SHP77 treated with DMSO at 0.1 percent for 48 hours (cell line): ENCODE results near the gene SNX13.

ENCODE experiments used
- DNase-seq: peaks from one replicate; lab custom pipeline; 2025; lab: John Stamatoyannopoulos, UW

The SNX13 gene

DNA sequence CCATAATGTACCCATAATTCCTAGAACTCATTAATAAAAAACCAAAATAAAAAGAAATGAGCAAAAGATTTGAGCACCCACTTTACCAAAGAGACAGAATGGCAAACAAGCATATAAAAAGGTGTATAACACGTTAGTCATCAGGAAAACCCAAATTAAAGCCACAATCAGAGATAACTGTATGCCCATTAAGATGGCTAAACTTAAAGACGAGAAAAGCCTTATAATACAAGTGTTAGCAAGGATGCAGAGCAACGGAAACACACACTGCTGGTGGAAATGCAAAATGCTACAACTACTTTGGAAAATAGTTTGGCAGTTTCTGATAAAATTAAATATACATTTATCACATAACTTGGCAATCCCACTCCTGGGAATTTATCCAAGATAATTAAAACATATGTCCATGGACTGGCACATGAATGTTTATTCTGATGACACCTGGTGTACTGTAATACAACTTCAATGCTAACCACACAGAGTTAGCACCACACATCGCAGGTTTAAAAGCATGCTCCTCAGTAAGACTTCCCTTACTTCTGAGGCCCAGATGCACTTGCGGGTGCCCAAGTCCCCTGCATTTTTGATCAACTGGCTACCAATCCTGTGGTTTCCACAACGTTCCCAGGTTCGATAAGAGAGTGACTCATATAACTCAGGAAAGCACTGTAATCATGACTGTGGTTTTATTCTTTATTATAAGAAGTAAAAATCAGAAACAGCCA is 158.6 kb downstream of the SNX13 start:
- no peak for DNase-seq

DNA sequence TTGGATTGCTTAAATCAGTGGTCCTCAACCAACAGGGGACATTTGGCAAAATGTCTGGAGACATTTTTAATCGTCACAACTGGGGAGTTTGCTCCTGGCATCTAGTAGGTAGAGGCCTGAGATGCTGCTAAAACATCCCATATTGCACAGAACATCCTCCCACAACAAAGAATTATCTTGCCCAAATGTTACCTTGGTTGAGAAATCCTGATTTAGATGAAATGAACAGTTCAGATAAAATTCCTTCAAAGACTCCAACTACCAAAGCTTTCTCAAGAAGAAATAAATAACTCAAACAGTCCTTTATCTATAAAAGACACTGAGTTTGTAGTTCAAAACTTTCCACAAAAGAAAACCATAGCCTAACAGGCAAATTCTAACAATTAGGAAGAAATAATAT is 160.9 kb downstream of the SNX13 start:
- no peak for DNase-seq

DNA sequence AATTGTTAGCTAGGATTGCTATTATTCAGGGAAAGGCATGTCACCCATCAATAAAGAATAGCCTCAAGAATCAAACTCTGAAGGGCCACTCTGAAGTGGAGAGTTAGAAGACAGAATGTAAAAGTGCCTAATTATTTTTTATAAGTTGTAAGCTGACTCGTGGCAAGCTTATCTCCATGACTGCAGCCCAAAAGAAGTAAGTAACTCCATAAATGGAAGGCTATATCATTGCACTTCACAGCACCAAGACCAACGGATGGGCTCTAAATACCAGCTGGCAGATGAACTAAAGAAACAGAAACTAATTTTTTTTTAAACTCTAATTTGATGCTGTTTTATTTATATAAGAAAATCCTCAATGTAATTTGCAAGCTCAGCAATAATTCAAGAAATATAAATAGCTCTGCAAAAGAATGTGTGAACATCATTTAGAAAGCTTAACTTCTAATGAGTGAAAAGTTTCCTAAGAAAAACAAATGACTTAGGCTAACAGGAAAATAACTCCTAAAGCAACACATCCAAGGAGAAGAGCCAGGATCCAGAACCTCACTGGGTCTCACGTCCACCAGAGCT is 165.5 kb downstream of the SNX13 start:
- DNase-seq = no peak

DNA sequence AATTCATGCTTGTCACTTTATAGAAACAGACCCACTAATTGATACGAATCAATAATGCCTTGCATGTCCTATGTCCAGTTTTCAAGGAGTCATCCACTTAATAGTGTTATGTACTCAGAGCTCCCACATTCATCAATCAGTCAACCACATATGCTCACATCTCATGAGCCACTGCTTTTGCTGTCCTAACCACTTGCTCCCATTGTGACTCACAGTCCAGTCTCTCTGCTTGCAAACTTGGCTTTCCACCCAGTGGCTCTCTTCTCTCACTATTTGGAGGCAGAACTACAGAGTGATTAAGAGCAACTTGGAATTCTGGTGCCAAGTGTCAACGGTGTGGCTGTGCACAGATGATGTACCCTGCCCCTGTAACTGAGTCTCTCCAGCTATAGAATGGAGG is 166.0 kb downstream of the SNX13 start:
- no peak for DNase-seq

DNA sequence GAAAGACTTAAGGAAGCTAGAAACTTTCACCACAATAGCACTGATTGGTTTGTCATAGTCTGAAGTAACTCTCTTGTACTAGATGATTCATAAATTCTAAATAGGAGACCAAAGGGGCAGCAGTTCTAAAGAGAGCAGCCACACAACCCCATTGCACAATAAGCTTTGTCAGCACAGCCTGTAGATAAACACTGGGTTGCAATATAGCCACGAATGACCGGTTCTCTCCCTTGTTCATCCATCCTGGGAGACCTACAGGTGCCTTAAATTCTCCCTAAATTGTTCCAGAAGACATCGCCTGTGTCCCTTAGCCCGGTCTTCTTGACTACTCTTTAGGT is 167.0 kb downstream of the SNX13 start:
- no peak for DNase-seq

DNA sequence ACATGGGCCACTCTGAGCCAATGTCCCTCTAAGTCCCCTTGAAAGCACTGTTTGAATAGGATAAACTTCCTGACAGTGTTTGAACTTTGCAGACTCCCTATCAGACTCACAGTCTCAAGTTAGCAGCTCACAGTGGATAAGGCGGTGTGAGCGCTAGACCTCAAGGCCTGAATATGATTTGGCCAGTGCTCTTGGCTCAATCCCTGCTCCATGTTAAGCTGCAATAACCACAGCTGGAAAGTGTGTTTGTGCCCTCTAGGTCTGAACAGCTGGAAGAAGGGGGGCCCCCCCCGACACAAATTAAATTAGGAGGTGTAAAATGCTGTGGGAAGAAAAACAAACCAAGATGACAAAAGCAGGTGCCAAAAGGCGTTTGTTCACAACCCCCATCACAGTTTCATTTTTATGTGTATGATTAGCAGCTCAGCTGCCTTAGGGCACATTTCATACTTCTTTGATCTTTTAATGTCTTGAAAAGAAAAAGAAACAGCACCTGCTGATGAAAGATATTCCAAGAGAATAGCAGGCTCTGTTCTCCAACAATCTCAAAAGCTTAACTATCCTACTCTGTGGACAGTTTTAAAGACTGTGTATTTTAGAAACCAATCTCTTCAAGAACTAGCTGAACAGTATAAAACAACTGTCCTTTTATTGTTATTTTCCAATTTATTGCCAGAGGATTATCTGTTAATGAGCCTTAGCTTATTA is 167.6 kb downstream of the SNX13 start:
- no peak for DNase-seq

DNA sequence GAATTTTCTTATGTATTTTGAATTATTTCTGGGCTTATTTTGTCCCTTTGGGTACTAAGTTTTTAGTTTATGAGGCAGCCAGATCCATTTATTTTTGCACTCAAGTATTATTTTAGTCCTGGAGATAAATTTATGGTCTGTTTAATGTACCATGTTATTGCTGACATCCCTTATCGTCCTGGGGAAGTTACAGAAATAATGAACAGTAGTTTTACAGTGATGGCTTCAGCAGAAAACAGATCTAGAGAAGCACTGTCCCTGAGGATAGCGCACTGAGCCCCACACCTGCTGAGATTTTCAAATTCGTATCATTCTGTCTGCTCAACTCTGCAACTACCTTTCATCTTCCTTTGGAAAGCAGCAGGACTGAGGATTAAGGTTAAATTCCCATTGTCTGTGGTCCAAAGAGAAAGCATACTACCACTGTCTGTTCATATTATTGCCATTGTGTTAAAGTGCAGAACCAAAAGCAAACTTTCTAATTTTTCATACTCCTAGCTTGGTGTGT is 168.3 kb downstream of the SNX13 start:
- no peak for DNase-seq

DNA sequence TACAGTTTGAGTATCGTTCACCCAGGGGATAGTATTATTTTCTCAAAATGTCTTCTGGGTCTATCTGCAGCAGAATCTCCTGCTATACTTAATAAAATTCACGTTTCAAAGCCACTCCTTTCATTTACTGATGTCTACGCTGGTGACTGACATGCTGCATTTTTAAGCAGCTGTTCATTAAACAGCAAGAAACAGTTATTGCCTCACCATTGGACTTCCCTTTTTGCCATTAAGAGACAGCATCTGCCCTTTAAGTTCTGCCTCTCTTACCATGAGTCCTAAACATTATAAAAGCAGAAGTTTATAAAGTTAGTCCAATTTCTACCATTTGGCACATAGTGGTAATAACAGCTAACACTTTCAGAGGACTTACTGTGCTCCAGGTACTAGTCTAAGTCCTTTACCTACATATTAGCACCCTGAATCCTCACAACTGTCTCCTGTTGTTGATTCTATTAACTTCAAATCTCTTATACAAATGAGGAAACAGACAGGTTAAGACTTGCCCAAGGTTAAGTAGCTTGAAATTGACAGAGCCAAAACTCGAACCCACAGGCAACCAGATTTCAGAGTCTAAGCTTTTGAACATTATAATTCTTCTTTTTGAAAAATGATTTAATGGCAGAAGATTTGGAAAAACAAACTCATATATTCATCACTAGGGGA is 169.5 kb downstream of the SNX13 start:
- no peak for DNase-seq

DNA sequence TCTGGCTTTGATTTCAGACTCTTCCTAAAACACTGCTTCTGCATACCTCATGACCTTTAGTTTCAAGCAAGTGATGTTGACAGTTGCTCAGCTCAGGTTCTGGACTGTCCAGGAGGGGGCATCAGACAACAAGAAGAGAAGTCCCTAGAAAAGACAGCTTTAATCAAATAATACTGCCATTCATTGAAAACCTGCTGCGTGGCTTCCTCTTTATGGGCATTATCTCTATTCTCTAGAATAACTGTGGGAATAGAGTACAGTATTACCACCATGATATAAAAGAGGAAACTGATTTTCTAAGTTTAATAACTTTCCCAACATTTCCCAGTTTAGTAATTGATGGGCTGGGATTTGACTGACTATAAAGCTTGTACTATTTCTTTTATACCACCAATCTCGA is 170.4 kb downstream of the SNX13 start:
- DNase-seq = peak; percentile 72

DNA sequence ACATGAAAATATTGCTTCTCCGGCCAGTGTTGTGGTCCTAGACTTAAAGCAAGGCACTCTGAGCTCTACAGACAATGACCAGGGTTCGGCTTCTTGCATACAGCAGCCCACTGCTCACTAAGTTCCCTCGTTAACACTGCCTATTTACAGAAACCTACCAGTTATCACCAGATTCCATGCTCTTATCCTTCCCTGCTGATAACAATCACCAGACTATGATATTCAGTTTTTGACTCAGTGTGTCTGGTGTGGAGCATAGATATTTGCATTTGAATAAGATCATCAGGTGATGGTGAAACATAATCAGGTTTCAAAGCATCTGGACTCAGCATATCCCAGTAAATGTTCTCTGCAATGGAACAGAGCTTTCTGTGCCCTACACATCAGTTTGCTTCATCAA is 182.3 kb downstream of the SNX13 start:
- no peak for DNase-seq

DNA sequence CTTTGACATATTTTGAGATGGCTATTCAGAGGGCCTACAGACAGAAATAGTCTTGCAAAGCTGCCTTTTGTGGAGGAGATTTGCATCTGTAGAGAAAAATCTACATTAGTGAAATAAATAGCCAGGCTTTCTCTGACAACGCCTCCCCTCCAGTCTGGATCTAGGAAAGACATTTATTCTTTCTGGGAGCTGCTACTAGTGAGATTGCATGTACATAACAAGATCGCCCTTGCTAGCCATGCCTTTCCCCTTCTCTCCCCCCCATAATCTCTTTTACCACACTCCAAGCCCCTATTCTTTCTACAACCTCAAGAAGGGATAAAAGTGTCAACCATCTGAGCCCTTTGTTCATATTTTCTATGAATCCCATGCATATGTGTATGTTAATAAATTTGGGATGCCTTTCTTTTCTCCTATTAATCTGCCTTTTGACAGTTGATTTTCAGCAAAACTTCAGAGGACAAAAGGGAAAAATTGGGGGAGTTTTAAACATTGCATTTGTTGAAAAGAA is 194.2 kb downstream of the SNX13 start:
- no peak for DNase-seq

DNA sequence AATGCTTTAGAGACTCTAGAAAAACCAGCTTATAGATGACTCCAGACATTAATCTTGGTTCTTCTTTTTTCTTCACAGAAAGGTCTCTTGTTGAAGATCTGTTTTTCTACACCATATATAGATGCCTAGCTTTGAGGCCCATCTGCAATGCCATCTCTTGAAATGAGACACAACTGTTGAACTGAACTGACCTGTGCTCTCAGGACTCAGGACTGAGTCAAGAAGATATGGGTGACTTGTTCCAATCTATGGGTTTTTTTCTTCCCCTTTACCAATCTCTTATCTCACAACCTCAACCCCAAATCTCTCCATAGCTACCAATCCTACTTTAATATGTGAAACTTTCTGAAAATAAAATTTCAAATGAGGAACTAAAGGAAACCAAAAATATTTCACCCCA is 194.7 kb downstream of the SNX13 start:
- no peak for DNase-seq

DNA sequence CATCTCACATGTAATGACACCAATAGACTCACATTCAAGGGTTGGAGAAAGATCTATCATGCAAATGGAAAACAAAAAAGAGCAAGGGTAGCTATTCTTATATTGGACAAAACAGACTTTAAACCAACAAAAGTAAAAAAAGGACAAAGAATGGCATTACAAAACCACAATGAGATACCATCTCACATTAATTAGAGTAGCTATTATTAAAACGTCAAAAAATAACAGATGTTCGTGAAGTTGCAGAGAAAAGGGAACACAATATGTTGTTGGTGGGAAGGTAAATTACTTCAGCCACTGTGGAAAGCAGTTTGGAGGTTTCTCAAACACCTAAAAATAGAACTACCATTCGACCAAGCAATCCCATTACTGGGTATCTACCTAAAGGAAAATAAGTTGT is 197.0 kb downstream of the SNX13 start:
- DNase-seq = no peak

DNA sequence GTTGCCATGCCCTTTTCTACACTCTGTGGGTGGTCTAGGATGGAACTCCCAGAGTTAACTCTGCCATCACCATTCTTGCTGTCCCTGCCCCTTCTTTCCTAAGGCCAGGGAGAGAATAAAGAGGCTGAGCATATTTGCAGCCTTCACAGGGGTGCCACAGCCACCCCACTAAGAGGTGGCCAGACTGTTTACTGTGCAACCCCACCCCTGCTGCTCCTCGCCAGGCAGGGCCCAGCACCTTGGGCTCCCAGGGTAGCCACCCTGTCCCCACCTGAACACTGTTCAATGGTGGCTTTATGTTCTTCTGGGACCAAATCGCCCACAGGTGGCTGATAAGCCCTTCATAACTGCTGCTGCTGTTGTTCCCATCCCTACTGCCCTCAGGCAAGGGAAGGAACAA is 198.9 kb downstream of the SNX13 start:
- DNase-seq = no peak
